Left ventricle myocardium inferior (tissue), 1 donor: ENCODE results near the gene ZBTB46. TPM values are rescaled to one million over a fixed set of nuclear protein-coding genes. Genes with fewer than 3 reads are reported as not detected.

ENCODE experiments used
- DNase-seq: peaks from one replicate; pipeline ENCODE4 v3.0.0-alpha.2; 2020
- H3K27ac ChIP-seq: fragments of 200-600 bp; replicated peaks from 2 replicates; pipeline ENCODE4 v1.8.0; 2021
- H3K27me3 ChIP-seq: fragments of 200-600 bp; 2 replicates; pipeline ENCODE4 v1.8.0; 2021; ENCODE audit warnings: low read depth
- H3K36me3 ChIP-seq: fragments of 200-600 bp; 2 replicates; pipeline ENCODE4 v1.8.0; 2021
- H3K4me1 ChIP-seq: fragments of 200-600 bp; 2 replicates; pipeline ENCODE4 v1.8.0; 2021
- H3K4me3 ChIP-seq: fragments of 200-600 bp; 2 replicates; pipeline ENCODE4 v1.8.0; 2021; ENCODE audit warnings: mild to moderate bottlenecking, moderate library complexity
- H3K9me3 ChIP-seq: fragments of 200-600 bp; replicated peaks from 2 replicates; pipeline ENCODE4 v1.8.0; 2021
- intact Hi-C: fragments of 100-400 bp; cut with micrococcal nuclease; formaldehyde crosslinking; loops from one replicate; pipeline ENCODE4 v1.11.0; 2022
- total RNA-seq: library from RNA; stranded (reverse); fragmentation: NEBNext Ultra II Directional; extraction: Animal tissue kit (Norgen Biotek cat#: 25700); gene quantifications from one replicate; pipeline ENCODE4 v1.2.1, GENCODE V29; 2021
- TF ChIP-seq, protein P1 (sequence below): fragments of 200-600 bp; IDR thresholded peaks from 2 replicates; pipeline ENCODE4 v1.8.0; 2021; ENCODE audit warnings: antibody characterized with exemption, mild to moderate bottlenecking, borderline replicate concordance
- donor health status: DM: no; HTN: yes; CAD: no; lungs with severe emphysema.

ZBTB46 gene
- total RNA-seq, 1 donor from 2014 or later: 13.6 TPM

DNA sequence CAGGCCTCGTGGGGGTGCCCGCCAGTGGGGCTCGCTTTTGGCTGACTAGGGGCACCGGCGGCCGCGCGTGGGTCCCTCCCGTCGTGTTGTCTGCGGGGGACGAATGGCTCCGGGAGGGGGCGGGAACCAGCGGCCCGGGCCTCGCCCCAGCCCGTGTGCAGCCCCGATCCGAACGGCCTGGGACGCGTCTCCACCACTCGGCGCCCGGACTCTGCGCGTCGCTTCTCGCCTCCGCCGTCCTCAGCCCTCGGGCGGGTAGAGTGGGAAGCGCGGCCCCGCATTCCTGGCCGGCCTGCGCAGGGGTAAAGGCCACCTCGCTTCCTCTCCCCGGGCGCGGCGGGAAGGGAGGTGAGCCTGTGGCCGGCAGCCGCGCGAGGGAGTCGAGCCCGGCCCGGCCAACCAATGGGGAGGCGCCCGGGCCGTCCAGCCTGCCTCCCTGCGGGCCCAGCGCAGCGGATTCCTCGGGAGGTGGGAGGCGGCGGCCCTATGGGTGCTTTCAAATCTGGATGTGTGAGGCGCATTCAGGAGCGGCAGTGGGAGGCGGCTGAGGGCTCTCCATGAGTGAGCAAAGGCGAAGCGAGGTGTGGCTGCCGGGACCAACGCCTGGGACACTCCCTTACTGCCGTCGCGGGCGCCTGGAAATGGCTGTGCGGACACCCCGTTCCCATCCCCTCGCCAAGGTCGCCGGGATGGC, 1.1 kb upstream of the ZBTB46 start:
- intact Hi-C loops: no loop called here
- peaks cover 70% of the 10 kb centered on the region for H3K4me1 ChIP-seq
- peak; percentile 64 for DNase-seq

DNA sequence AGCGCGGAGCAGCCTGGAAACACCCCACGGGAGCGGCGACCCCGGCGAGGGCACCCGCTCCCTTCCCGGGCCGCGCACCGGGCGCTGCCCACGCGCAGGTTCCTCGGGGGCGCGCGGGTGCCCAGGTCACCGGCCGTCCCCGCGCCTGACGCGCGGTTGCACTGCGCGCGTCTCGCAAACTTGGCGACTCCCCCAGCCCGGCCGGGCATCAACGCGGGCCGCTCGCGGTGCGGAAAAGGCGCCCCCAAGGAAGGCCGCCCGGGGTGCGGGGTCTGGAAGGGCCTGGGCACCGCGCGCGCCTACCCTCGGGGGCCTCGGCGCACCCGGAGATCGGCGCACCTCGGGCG, 555 bp upstream of the ZBTB46 start:
- intact Hi-C loops: no loop called here
- H3K9me3 ChIP-seq: no peaks in the 10 kb centered on the region
- no peaks in the 10 kb centered on the region for H3K27me3 ChIP-seq
- peak overlapping the region; percentile 79 for H3K4me3 ChIP-seq
- peaks cover 75% of the 10 kb centered on the region for H3K4me1 ChIP-seq
- H3K27ac ChIP-seq: peak overlapping the region; percentile 96
- TF ChIP-seq, protein P1, sequence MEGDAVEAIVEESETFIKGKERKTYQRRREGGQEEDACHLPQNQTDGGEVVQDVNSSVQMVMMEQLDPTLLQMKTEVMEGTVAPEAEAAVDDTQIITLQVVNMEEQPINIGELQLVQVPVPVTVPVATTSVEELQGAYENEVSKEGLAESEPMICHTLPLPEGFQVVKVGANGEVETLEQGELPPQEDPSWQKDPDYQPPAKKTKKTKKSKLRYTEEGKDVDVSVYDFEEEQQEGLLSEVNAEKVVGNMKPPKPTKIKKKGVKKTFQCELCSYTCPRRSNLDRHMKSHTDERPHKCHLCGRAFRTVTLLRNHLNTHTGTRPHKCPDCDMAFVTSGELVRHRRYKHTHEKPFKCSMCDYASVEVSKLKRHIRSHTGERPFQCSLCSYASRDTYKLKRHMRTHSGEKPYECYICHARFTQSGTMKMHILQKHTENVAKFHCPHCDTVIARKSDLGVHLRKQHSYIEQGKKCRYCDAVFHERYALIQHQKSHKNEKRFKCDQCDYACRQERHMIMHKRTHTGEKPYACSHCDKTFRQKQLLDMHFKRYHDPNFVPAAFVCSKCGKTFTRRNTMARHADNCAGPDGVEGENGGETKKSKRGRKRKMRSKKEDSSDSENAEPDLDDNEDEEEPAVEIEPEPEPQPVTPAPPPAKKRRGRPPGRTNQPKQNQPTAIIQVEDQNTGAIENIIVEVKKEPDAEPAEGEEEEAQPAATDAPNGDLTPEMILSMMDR: no peak
- no peak for DNase-seq
- H3K36me3 ChIP-seq: no peaks in the 10 kb centered on the region

More for the DNA sequence above, 1.1 kb upstream of the ZBTB46 start:
- peak overlapping the region; percentile 79 for H3K4me3 ChIP-seq
- no peaks in the 10 kb centered on the region for H3K27me3 ChIP-seq
- TF ChIP-seq, protein P1: peak; percentile 24
- H3K36me3 ChIP-seq: no peaks in the 10 kb centered on the region
- peak overlapping the region; percentile 96 for H3K27ac ChIP-seq
- H3K9me3 ChIP-seq: no peaks in the 10 kb centered on the region

DNA sequence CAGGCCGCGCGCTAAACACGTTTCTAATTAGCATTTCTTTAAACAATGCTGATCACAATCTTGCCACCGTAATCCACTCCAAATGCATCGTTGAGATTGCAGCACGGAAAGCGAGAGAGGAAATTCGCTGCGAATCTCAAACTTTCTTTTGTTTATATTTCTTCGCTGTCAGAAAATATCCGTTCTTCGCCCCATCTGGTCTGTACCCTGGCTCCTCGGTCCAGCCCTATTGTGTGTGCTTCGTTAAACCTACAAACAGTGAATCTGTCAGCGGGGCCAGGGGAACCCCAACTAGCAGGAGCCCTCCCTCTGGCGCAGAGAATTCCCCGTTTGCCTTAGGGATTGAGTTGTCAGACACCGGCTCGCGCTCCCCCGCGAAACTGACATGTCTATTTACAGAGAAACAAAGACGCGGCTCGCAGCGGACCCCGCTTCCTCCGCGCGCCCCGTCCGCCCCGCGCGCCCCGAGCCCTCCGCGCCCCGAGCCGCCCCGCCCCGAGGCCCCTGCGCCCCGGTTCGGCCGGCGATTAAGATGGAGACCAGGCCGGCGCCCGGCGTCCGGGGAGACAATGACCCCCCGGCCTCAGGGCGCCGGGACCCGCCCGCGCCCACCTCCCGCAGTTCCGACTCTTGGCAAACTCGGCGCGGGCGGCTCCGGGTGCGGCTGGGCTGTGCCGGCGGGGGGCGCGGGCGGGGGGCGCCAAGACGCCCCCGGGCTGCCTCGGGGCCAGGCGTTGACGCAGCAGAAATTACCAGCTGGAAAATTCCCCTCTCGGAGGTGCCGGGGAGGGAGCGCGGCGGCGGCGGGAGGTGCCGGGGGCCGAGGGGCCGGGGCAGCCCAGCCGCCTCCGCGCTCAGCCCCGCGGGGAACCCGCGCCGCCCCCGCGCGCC, 874 bp downstream of the ZBTB46 start:
- no peaks in the 10 kb centered on the region for H3K27me3 ChIP-seq
- H3K4me3 ChIP-seq: peak overlapping the region; percentile 89
- peak overlapping the region; percentile 92 for H3K27ac ChIP-seq
- intact Hi-C loops: no loop called here
- TF ChIP-seq, protein P1: no peak
- DNase-seq: no peak
- no peaks in the 10 kb centered on the region for H3K36me3 ChIP-seq
- H3K4me1 ChIP-seq: peaks cover 85% of the 10 kb centered on the region
- no peaks in the 10 kb centered on the region for H3K9me3 ChIP-seq

DNA sequence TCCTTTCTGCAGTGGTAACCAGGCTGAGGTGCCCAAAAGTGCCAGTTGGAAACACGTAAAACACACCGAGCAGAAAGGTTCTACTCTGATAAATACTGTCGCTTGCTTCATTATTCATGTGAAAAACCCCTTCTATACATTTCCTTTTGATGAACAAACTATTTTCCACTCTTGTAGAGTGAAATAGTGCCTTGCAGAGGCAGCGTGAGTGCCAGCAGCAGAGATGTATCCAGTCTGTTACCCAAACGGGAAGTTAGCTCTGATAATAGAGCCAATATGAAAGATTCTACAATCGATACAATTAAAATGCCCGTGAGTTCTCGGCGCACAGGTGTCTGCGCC, 1.5 kb downstream of the ZBTB46 start:
- no peak for DNase-seq
- H3K36me3 ChIP-seq: no peaks in the 10 kb centered on the region
- peak overlapping the region; percentile 89 for H3K4me3 ChIP-seq
- TF ChIP-seq, protein P1: no peak
- intact Hi-C loops: no loop called here
- H3K27ac ChIP-seq: peak overlapping the region; percentile 92
- H3K27me3 ChIP-seq: no peaks in the 10 kb centered on the region
- H3K9me3 ChIP-seq: no peaks in the 10 kb centered on the region
- peaks cover 80% of the 10 kb centered on the region for H3K4me1 ChIP-seq

DNA sequence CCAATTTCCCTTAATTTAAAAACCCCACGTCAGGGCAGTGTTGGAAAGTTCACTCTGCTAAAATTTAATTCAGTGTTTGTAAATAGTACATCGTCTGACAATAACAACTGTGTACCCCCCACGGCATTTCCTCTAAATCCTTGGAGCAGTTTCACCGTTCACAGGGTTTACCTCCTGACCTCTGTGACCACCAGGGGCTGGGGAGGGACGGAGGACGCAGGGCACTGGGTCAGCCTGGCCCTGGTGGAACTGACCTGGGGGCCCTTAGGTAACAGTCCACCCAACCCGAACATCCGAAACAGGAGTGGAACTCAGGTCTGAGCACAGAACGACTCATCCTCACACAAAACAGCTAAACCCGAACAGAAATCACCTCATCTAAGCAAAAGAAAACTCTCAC, 2.1 kb downstream of the ZBTB46 start:
- DNase-seq: no peak
- Histone ChIP-seq H3K4me1 (peaks cover 79% of the 10 kb centered on the region), H3K9me3 (no peaks in the 10 kb centered on the region), H3K27me3 (no peaks in the 10 kb centered on the region), H3K27ac (peak overlapping the region; percentile 92), H3K36me3 (no peaks in the 10 kb centered on the region), H3K4me3 (peak overlapping the region; percentile 89)
- TF ChIP-seq, protein P1: no peak
- intact Hi-C loops: no loop called here
